Measurements from ENCODE around the gene RRP8.

Gene RRP8

DNA sequence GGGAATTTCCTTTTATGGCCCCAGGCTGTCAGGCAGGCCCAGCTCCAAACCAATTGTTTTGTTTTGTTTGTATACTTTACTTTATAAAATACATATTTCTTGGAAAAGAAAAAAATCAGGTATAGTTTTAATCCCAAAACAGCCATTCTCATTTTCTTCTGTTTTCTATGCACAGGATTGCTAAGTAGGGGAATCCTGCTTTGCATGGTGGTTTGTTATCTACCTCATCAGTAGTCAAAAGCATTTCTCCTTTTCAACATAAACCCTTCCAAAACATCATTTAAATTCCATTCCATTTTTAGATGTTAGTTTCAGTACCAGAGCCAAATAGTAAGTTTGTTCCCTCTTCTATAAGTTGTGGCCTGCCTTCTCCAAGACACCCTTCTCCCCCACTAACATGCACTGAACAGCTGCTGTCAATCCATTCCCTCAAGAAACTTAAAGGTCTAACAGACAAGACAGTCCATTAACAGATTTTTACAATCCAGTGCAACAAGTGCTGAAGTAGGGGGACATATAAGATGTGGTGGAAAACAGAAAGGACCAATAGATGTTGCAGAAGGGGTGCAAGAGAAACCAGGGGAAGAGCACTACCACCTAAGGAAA is 3.9 kb upstream of the RRP8 start:
- peak overlapping the region; percentile 38 for H3K9ac ChIP-seq (ENCODE audit: low read depth, low read length)
- no peak overlapping the region; the same call in 1 of the 2 replicates for H3K4me3 ChIP-seq (ENCODE audit: low read depth, low read length)
- H3K27ac ChIP-seq (ENCODE audit: low read depth, low read length), result peak overlapping the region; percentile 89
- no peaks in the 10 kb centered on the region for H3K27me3 ChIP-seq (ENCODE audit: control insufficient read depth, insufficient read depth, low read length)
- peaks cover 41% of the 10 kb centered on the region for H3K36me3 ChIP-seq (ENCODE audit: control insufficient read depth, insufficient read depth, low read length)
- H3K4me1 ChIP-seq (ENCODE audit: control insufficient read depth, insufficient read depth, low read length), result peaks cover 27% of the 10 kb centered on the region
- H3K9me3 ChIP-seq (ENCODE audit: control insufficient read depth, insufficient read depth, low read length), result no peaks in the 10 kb centered on the region

DNA sequence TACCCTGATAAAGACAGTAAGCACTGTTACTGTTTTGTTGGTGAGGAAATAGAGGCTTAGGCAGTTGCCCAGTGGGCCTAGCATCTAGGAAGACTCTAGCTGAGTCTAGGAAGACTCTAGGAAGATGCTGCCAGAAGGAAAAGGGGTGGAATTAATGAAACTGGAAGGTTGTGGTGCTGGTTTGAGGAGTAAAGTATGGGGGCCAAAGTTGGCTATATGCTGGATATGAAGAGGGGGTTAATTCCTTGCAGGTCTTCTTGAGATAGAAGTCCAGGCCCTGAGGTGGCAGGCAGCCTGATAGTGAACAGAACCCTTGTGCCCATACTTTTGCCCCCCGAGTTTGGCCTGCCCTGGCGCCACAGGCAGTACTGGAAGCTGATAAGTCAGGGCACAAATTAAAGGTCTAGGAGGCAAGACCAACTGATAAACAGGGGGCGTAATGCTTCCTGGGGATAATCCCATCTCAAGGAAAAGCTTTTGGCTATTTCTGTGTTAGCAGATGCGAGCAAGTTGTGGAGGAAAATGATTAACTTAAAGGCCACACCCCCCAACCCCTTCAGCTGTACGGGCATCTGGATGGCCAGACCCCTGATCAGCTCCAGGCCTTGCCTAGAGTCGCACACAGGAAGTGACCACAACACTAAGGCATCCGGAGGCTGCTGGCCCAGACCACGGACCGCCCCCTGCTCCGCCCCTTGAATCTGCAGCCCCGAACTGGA is 3.2 kb upstream of the RRP8 start:
- H3K9ac ChIP-seq (ENCODE audit: low read depth, low read length), result peak overlapping the region; percentile 51
- H3K9me3 ChIP-seq (ENCODE audit: control insufficient read depth, insufficient read depth, low read length), result no peaks in the 10 kb centered on the region
- H3K27ac ChIP-seq (ENCODE audit: low read depth, low read length), result peak overlapping the region; percentile 94
- H3K4me1 ChIP-seq (ENCODE audit: control insufficient read depth, insufficient read depth, low read length), result peaks cover 30% of the 10 kb centered on the region
- H3K27me3 ChIP-seq (ENCODE audit: control insufficient read depth, insufficient read depth, low read length), result no peaks in the 10 kb centered on the region
- H3K36me3 ChIP-seq (ENCODE audit: control insufficient read depth, insufficient read depth, low read length), result peaks cover 43% of the 10 kb centered on the region
- H3K4me3 ChIP-seq (ENCODE audit: low read depth, low read length), result 0 out of 2 replicates have a peak overlapping the region, but pooled peaks have one; percentile 15

DNA sequence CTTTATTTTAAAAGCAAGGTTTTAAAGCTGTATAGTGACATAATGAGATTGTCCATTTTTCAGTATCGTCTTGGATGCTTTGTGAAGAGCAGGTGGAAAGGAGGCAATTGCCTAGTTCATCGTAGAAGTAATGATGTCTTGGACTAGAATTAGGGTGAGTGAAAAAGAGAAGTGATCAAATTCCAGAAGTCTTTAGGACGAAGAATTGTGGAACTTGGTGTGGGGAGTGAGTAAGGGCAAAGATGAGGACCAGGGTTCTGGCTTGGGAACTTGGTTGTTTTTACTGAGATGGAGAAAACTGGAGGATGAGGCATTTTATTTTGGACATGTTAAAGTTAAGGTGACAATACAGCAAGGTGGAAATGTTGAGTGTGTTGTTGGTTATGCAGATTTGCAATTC is 1.4 kb upstream of the RRP8 start:
- peaks cover 30% of the 10 kb centered on the region for H3K4me1 ChIP-seq (ENCODE audit: control insufficient read depth, insufficient read depth, low read length)
- H3K4me3 ChIP-seq (ENCODE audit: low read depth, low read length), result peak overlapping the region; percentile 98
- H3K27ac ChIP-seq (ENCODE audit: low read depth, low read length), result peak overlapping the region; percentile 82

DNA sequence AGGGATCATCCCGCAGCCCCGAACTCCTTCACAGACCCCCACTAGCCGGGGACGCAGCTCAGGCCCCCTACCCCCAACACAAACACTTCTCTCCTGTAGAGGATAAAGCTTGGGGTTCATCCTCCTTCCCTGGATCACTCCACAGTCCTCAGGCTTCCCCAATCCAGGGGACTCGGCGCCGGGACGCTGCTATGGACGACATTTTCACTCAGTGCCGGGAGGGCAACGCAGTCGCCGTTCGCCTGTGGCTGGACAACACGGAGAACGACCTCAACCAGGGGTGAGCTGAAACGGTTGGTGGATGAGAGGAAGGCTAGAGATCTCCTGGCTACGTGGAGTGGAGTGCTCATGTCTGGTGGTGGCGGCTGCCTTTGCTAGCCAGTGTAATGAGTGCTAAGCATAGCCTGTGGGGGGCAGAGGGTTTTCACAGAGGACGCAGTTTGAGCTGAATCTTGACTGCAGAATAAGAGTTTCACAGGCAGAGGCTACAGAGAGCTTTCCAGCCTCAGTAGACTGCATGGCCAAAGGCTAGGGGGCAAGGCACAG is 738 bp upstream of the RRP8 start:
- H3K27ac ChIP-seq (ENCODE audit: low read depth, low read length), result peak overlapping the region; percentile 82
- H3K4me1 ChIP-seq (ENCODE audit: control insufficient read depth, insufficient read depth, low read length), result peaks cover 30% of the 10 kb centered on the region
- peak overlapping the region; percentile 98 for H3K4me3 ChIP-seq (ENCODE audit: low read depth, low read length)
- peaks cover 45% of the 10 kb centered on the region for H3K36me3 ChIP-seq (ENCODE audit: control insufficient read depth, insufficient read depth, low read length)
- peak overlapping the region; percentile 88 for H3K9ac ChIP-seq (ENCODE audit: low read depth, low read length)
- no peaks in the 10 kb centered on the region for H3K9me3 ChIP-seq (ENCODE audit: control insufficient read depth, insufficient read depth, low read length)
- no peaks in the 10 kb centered on the region for H3K27me3 ChIP-seq (ENCODE audit: control insufficient read depth, insufficient read depth, low read length)

More for the DNA sequence above, 1.4 kb upstream of the RRP8 start:
- Histone ChIP-seq H3K9me3 (ENCODE audit: control insufficient read depth, insufficient read depth, low read length) (no peaks in the 10 kb centered on the region), H3K36me3 (ENCODE audit: control insufficient read depth, insufficient read depth, low read length) (peaks cover 45% of the 10 kb centered on the region), H3K9ac (ENCODE audit: low read depth, low read length) (peak overlapping the region; percentile 88; the same call in 1 of the 2 replicates), H3K27me3 (ENCODE audit: control insufficient read depth, insufficient read depth, low read length) (no peaks in the 10 kb centered on the region)

DNA sequence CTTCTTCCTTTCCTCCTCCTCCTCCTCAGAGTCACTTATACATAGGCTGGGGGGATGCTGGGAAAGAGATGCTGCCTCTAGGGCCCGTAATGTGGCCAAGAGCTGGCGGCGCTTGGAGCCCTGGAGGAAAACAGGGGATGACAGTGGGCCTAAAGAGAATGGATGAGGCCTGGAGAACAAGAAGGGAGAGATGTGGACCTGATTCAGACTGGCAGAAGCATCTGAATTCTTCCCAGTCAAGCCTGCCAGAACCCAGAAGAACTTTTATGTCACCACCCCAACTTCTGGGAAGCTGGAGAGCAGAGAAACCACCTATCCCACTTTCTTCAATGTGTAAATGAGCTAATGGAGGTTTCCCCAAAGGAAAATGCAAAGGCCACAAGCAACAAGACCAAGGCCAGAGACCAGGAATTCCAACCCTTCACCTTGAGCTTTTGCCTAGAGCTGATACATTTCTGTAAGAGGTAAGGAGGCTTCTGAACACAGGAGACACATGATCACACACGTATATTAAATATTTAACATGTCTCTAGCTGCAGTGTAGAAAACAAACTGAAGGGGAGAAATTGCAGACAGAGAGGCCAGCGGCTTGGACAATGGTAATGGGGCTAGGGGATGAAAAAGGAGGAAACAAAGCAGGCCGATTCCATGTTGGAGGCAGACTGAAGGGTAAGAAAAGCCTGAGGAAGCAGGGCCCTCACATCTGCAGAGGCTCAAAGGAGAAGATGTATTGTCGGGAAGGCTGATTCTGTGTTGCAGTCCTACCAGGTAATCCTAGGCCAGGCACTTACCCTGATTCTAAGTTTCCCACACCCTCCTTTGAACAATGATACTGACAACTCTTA is 1.1 kb downstream of the RRP8 start:
- H3K36me3 ChIP-seq (ENCODE audit: control insufficient read depth, insufficient read depth, low read length), result peaks cover 41% of the 10 kb centered on the region

DNA sequence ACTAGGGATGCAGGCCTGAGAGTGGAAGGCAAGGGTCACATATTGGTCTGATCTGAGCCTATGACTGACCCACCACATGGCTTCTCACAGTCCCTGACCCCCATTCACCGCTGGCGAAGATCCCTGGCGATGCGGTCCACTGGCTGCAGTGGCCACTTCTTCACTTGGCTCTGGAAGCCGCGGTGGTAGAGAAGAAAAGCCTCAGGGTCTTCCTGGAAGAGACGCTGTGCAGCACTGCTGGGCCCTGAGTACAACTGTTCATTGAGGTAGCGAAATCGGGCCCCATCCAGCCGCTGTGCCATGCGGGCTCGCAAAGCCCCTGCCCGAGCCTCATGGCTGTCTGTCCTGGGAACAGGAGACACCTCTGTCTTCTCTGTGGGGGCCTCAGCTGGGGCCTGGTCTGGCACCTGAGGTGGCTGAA is 2.4 kb downstream of the RRP8 start:
- H3K9ac ChIP-seq (ENCODE audit: low read depth, low read length), result no peak overlapping the region
- H3K27me3 ChIP-seq (ENCODE audit: control insufficient read depth, insufficient read depth, low read length), result no peaks in the 10 kb centered on the region
- peaks cover 52% of the 10 kb centered on the region for H3K36me3 ChIP-seq (ENCODE audit: control insufficient read depth, insufficient read depth, low read length)
- no peak overlapping the region for H3K4me3 ChIP-seq (ENCODE audit: low read depth, low read length)
- no peak overlapping the region for H3K27ac ChIP-seq (ENCODE audit: low read depth, low read length)
- H3K9me3 ChIP-seq (ENCODE audit: control insufficient read depth, insufficient read depth, low read length), result no peaks in the 10 kb centered on the region
- H3K4me1 ChIP-seq (ENCODE audit: control insufficient read depth, insufficient read depth, low read length), result peaks cover 16% of the 10 kb centered on the region

More for the DNA sequence above, 1.1 kb downstream of the RRP8 start:
- no peaks in the 10 kb centered on the region for H3K27me3 ChIP-seq (ENCODE audit: control insufficient read depth, insufficient read depth, low read length)
- 0 out of 2 replicates have a peak overlapping the region, but pooled peaks have one; percentile 44 for H3K9ac ChIP-seq (ENCODE audit: low read depth, low read length)
- H3K9me3 ChIP-seq (ENCODE audit: control insufficient read depth, insufficient read depth, low read length), result no peaks in the 10 kb centered on the region
- peak overlapping the region; percentile 98 for H3K4me3 ChIP-seq (ENCODE audit: low read depth, low read length)
- no peak overlapping the region for H3K27ac ChIP-seq (ENCODE audit: low read depth, low read length)
- peaks cover 26% of the 10 kb centered on the region for H3K4me1 ChIP-seq (ENCODE audit: control insufficient read depth, insufficient read depth, low read length)

DNA sequence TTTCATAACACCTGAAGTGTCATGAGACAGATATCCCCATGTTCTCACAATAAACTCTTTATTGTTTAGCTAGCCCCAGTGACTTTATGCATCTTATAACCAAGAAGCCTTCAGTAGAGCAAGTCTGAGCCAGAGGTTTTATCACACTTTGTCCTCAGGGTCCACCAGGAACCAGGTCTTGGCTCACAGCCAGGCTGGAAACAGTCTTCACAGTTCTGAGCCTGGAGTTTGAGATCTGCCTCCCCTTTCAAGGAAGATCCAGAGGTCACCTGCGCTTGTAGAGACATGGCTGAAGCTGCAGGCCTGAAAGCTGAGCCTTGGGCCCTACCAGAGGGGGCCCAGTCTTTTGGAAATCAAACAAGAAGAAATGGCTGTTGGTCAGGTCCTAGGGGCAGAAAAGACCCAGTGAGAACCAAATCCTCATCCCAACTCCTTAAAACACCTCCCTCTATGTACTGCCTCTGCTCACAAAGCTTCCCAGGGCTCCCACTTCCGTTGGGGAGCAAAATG is 3.5 kb downstream of the RRP8 start:
- H3K4me1 ChIP-seq (ENCODE audit: control insufficient read depth, insufficient read depth, low read length), result peaks cover 14% of the 10 kb centered on the region; the same call in 1 of the 2 replicates
- no peak overlapping the region for H3K27ac ChIP-seq (ENCODE audit: low read depth, low read length)
- no peaks in the 10 kb centered on the region for H3K27me3 ChIP-seq (ENCODE audit: control insufficient read depth, insufficient read depth, low read length)
- no peak overlapping the region for H3K9ac ChIP-seq (ENCODE audit: low read depth, low read length)
- H3K4me3 ChIP-seq (ENCODE audit: low read depth, low read length), result no peak overlapping the region
- no peaks in the 10 kb centered on the region for H3K9me3 ChIP-seq (ENCODE audit: control insufficient read depth, insufficient read depth, low read length)
- H3K36me3 ChIP-seq (ENCODE audit: control insufficient read depth, insufficient read depth, low read length), result peaks cover 52% of the 10 kb centered on the region

DNA sequence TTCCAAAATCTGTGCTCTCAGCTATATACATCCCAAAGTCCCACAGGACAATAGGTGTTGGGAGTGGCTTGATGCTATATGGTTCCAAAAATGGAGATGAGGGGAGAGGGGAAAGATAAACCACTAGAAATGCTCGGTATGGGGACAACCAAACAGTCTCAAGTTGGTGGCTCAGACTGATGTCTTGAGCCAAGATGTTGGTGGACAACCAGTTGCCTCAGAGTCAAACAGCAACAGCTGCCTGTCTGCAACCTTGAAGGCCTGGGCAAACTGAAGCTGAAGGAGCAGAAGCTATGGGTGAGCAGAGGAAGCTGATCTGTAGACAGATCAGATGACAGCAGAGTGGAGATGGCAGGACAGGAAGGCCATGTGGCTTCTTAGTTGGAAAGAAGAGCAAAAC is 4.0 kb downstream of the RRP8 start:
- H3K4me3 ChIP-seq (ENCODE audit: low read depth, low read length), result no peak overlapping the region
- no peaks in the 10 kb centered on the region for H3K27me3 ChIP-seq (ENCODE audit: control insufficient read depth, insufficient read depth, low read length)
- no peak overlapping the region for H3K9ac ChIP-seq (ENCODE audit: low read depth, low read length)
- no peaks in the 10 kb centered on the region for H3K9me3 ChIP-seq (ENCODE audit: control insufficient read depth, insufficient read depth, low read length)
- H3K36me3 ChIP-seq (ENCODE audit: control insufficient read depth, insufficient read depth, low read length), result peaks cover 52% of the 10 kb centered on the region
- H3K27ac ChIP-seq (ENCODE audit: low read depth, low read length), result no peak overlapping the region
- H3K4me1 ChIP-seq (ENCODE audit: control insufficient read depth, insufficient read depth, low read length), result peaks cover 9% of the 10 kb centered on the region; the same call in 1 of the 2 replicates

DNA sequence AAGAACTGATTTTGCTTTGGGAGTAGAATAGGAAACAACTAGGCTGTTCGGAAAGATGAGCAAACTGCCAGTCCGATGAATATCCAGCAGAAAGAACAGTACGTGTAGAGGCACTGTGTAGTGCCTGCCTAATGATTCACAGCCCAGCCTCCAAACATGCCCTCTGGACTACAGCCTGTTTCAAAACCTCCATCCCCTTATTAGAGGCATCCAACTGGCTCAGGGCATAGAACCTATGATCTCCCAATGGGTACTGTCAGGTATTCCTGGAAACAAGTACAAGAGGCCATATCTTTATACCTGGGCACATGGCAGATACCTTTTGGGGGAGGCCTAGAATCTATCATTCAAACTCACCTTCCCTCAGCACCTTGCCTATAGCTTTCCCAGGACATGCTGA is 4.9 kb downstream of the RRP8 start:
- H3K27me3 ChIP-seq (ENCODE audit: control insufficient read depth, insufficient read depth, low read length), result no peaks in the 10 kb centered on the region
- no peak overlapping the region for H3K27ac ChIP-seq (ENCODE audit: low read depth, low read length)
- H3K36me3 ChIP-seq (ENCODE audit: control insufficient read depth, insufficient read depth, low read length), result peaks cover 52% of the 10 kb centered on the region
- H3K9me3 ChIP-seq (ENCODE audit: control insufficient read depth, insufficient read depth, low read length), result no peaks in the 10 kb centered on the region
- no peak overlapping the region for H3K9ac ChIP-seq (ENCODE audit: low read depth, low read length)
- H3K4me3 ChIP-seq (ENCODE audit: low read depth, low read length), result no peak overlapping the region
- peaks cover 8% of the 10 kb centered on the region; the same call in 1 of the 2 replicates for H3K4me1 ChIP-seq (ENCODE audit: control insufficient read depth, insufficient read depth, low read length)

DNA sequence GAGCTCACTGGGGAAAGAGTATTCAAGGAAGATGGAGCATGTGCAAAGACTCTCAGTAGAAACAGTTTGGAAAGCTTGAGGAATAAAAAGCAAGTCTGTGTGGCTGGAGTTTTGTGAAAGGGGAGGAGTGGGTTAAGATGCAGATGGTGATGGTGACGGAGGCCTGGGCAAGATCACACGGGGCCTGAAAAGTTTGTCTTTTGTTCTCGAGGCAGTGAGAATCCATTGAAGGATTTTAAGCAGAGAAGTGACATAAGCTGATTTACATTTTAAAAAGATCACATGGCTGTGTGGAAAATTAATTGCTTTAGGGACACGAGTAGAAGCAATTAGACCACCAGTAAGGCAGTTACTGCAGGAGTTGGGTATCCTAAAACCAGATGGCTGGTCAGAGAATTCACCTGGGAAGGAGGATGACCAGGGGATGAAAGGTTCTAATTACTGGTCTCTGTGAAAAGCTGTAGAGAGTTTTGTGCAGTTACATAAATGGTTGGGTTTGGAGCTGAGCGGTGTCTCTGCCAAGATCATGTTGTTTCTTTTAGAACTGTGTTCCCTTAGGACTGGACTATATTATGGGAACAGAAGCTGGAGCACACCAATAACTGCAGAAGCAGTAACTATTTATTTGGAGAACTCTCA is 7.1 kb downstream of the RRP8 start:
- Histone ChIP-seq H3K9me3 (ENCODE audit: control insufficient read depth, insufficient read depth, low read length) (no peaks in the 10 kb centered on the region), H3K4me1 (ENCODE audit: control insufficient read depth, insufficient read depth, low read length) (no peaks in the 10 kb centered on the region), H3K9ac (ENCODE audit: low read depth, low read length) (no peak overlapping the region), H3K27me3 (ENCODE audit: control insufficient read depth, insufficient read depth, low read length) (no peaks in the 10 kb centered on the region), H3K27ac (ENCODE audit: low read depth, low read length) (no peak overlapping the region), H3K4me3 (ENCODE audit: low read depth, low read length) (no peak overlapping the region), H3K36me3 (ENCODE audit: control insufficient read depth, insufficient read depth, low read length) (peaks cover 47% of the 10 kb centered on the region)
